HG03521 (cell line): ENCODE measurements around the gene TSPOAP1.

Experiments used
- ATAC-seq: cut with Tn5 transposase; IDR thresholded peaks from one replicate; pipeline ENCODE4 v1.9.1; 2021; ENCODE audit warnings: mild to moderate bottlenecking, moderate library complexity; ENCODE audit not compliant: unreplicated experiment

TSPOAP1 gene

GRCh38 chr17:58330997-58331814, 2.6 kb upstream of the TSPOAP1 start:
- no peak for ATAC-seq

GRCh38 chr17:58330538-58330996, 2.0 kb upstream of the TSPOAP1 start:
- ATAC-seq: no peak

- ATAC-seq: peak; percentile 10
Observed at GRCh38 chr17:58329810-58330537, 1.4 kb upstream of the TSPOAP1 start.

GRCh38 chr17:58329035-58329809, 627 bp upstream of the TSPOAP1 start:
- ATAC-seq: peak; percentile 39

- ATAC-seq: no peak
Observed at GRCh38 chr17:58327363-58328194, 1.0 kb downstream of the TSPOAP1 start.

- ATAC-seq: no peak
Observed at GRCh38 chr17:58326609-58327362, 1.8 kb downstream of the TSPOAP1 start.

- ATAC-seq: no peak
Observed at GRCh38 chr17:58325976-58326468, 2.6 kb downstream of the TSPOAP1 start.

- ATAC-seq: no peak
Observed at GRCh38 chr17:58325289-58325726, 3.3 kb downstream of the TSPOAP1 start.

GRCh38 chr17:58324409-58325288, 3.9 kb downstream of the TSPOAP1 start:
- ATAC-seq: no peak

GRCh38 chr17:58324056-58324408, 4.6 kb downstream of the TSPOAP1 start:
- no peak for ATAC-seq

GRCh38 chr17:58323366-58324055, 5.1 kb downstream of the TSPOAP1 start:
- no peak for ATAC-seq

GRCh38 chr17:58322581-58323185, 5.9 kb downstream of the TSPOAP1 start:
- ATAC-seq: no peak

GRCh38 chr17:58321571-58322525, 6.7 kb downstream of the TSPOAP1 start:
- no peak for ATAC-seq

GRCh38 chr17:58320570-58321323, 7.8 kb downstream of the TSPOAP1 start:
- ATAC-seq: no peak

GRCh38 chr17:58320163-58320558, 8.4 kb downstream of the TSPOAP1 start:
- no peak for ATAC-seq
